Esophagus squamous epithelium (tissue), 5 donors: ENCODE measurements around the gene CYSLTR2. TPM values are rescaled to one million over a fixed set of nuclear protein-coding genes. Genes with fewer than 3 reads are reported as not detected.
A peak's percentile ranks its signal among the peaks of the same experiment; 100 is the strongest.

Experiments
- DNase-seq: peaks from one replicate; lab custom pipeline; 2025; lab: John Stamatoyannopoulos, UW
- H3K27ac ChIP-seq, 4 donors: fragments of 200-600 bp; sonication (generic); one replicate each; pipeline ENCODE4 v1.5.1; 2016 to 2019; ENCODE audit warnings: mild to moderate bottlenecking in 1 of 4
- H3K27me3 ChIP-seq, 4 donors: fragments of 200-600 bp; sonication (generic); 1 replicate in 3 of 4; 2 replicates in 1 of 4; pipeline versions ENCODE4 v1.5.1 to v1.6.0; 2017 to 2021; ENCODE audit warnings: antibody characterized with exemption in 1 of 4
- H3K36me3 ChIP-seq, 3 donors: fragments of 200-600 bp; sonication (generic); one replicate each; pipeline ENCODE4 v1.5.1; 2016 to 2019
- H3K4me1 ChIP-seq, 3 donors: fragments of 200-600 bp; sonication (generic); one replicate each; pipeline ENCODE4 v1.5.1; 2017 to 2019
- H3K4me3 ChIP-seq, 4 donors: fragments of 200-600 bp; sonication (generic); 1 replicate in 3 of 4; 2 replicates in 1 of 4; pipeline ENCODE4 v1.5.1; 2016 to 2019; ENCODE audit warnings: mild to moderate bottlenecking in 2 of 4, moderate library complexity in 1 of 4
- H3K9me3 ChIP-seq, 3 donors: fragments of 200-600 bp; sonication (generic); one replicate each; pipeline ENCODE4 v1.5.1; 2016 to 2019
- POLR2A ChIP-seq, 4 donors: fragments of 450-650 bp; IDR thresholded peaks; one replicate each; pipeline ENCODE4 v1.6.1; 2017; ENCODE audit warnings: antibody characterized with exemption in 4 of 4, mild to moderate bottlenecking in 4 of 4, moderate library complexity in 3 of 4
- WGBS, 2 donors: methylation state at CpG; one replicate each; pipeline ENCODE4 v1.1.5; 2018; 5-methylcytosine and 5-hydroxymethylcytosine counted together
- intact Hi-C: fragments of 100-400 bp; cut with DNase I; formaldehyde crosslinking; loops from one replicate; pipeline ENCODE4 v1.15.0; 2022
- total RNA-seq, 4 donors: library from RNA; depleted of rRNA; stranded (reverse); fragments of >200 nt; gene quantifications; one replicate each; pipeline ENCODE4 v1.1.0, GENCODE V29; 2016
- TF ChIP-seq, protein P1 (sequence below), 6 experiments: fragments of 450-650 bp in 4 of 6; fragments of 200-600 bp in 2 of 6; sonication (generic) in 2 of 6; IDR thresholded peaks; one replicate each; pipeline ENCODE4 v1.5.1; 2016 to 2019; ENCODE audit warnings: antibody characterized with exemption in 6 of 6, mild to moderate bottlenecking in 4 of 6, moderate library complexity in 4 of 6
- donor health status: DM: yes; HTN: yes; CAD: no.

Gene CYSLTR2, protein sequence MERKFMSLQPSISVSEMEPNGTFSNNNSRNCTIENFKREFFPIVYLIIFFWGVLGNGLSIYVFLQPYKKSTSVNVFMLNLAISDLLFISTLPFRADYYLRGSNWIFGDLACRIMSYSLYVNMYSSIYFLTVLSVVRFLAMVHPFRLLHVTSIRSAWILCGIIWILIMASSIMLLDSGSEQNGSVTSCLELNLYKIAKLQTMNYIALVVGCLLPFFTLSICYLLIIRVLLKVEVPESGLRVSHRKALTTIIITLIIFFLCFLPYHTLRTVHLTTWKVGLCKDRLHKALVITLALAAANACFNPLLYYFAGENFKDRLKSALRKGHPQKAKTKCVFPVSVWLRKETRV
- total RNA-seq: under 1 TPM; 0.04 to 0.94 (median 0.21) TPM

GRCh38 chr13:48653472-48653939, at the start of gene CYSLTR2:
TSS of gene CYSLTR2 (plus strand) at chr13:48653929. CDS start at chr13:48706818, 52,889 bp downstream.
- no peak for DNase-seq
- Histone ChIP-seq H3K36me3 (no peaks in the 10 kb centered on the region), H3K9me3 (no peaks in the 10 kb centered on the region), H3K27me3 (no peaks in the 10 kb centered on the region), H3K4me3 (peak within 1 kb of the TSS in 1 of 4 donors; percentile 41), H3K27ac (peak within 1 kb of the TSS in 3 of 4 donors; percentile 0 to 52 (median 18)), H3K4me1 (peaks cover 0 to 17% (median 0%) of the 10 kb centered on the region in 3 donors)
- whole genome bisulfite sequencing, 2 donors: 44 to 57% methylated on average over 1 of the region's 1 CpG
- no peak for TF ChIP-seq POLR2A (IDR thresholded peaks at IDR 0.05)
- TF ChIP-seq, protein P1, sequence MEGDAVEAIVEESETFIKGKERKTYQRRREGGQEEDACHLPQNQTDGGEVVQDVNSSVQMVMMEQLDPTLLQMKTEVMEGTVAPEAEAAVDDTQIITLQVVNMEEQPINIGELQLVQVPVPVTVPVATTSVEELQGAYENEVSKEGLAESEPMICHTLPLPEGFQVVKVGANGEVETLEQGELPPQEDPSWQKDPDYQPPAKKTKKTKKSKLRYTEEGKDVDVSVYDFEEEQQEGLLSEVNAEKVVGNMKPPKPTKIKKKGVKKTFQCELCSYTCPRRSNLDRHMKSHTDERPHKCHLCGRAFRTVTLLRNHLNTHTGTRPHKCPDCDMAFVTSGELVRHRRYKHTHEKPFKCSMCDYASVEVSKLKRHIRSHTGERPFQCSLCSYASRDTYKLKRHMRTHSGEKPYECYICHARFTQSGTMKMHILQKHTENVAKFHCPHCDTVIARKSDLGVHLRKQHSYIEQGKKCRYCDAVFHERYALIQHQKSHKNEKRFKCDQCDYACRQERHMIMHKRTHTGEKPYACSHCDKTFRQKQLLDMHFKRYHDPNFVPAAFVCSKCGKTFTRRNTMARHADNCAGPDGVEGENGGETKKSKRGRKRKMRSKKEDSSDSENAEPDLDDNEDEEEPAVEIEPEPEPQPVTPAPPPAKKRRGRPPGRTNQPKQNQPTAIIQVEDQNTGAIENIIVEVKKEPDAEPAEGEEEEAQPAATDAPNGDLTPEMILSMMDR (IDR thresholded peaks at IDR 0.05): no peak
- intact Hi-C loops: no loop called here

GRCh38 chr13:48615049-48615448, 38.7 kb upstream of the CYSLTR2 start:
- no peaks in the 10 kb centered on the region for H3K4me1 ChIP-seq
- H3K27me3 ChIP-seq: no peaks in the 10 kb centered on the region
- 34 to 54% methylated on average over 2 of the region's 2 CpGs for WGBS, 2 donors
- H3K9me3 ChIP-seq: peaks cover 0 to 14% (median 0%) of the 10 kb centered on the region in 3 donors
- TF ChIP-seq, protein P1 (IDR thresholded peaks at IDR 0.05): no peak
- no peak for TF ChIP-seq POLR2A (IDR thresholded peaks at IDR 0.05)
- no peak for DNase-seq
- no peak overlapping the region for H3K27ac ChIP-seq
- H3K4me3 ChIP-seq: no peak overlapping the region
- intact Hi-C loops: no loop called here
- H3K36me3 ChIP-seq: no peaks in the 10 kb centered on the region

- H3K4me3 ChIP-seq: no peak overlapping the region
- H3K27ac ChIP-seq: no peak overlapping the region
- TF ChIP-seq, protein P1 (IDR thresholded peaks at IDR 0.05): no peak
- no peak for TF ChIP-seq POLR2A (IDR thresholded peaks at IDR 0.05)
- H3K36me3 ChIP-seq: no peaks in the 10 kb centered on the region
- 64 to 86% methylated on average over 3 of the region's 3 CpGs for WGBS, 2 donors
- peaks cover 0 to 14% (median 0%) of the 10 kb centered on the region in 3 donors for H3K9me3 ChIP-seq
- DNase-seq: no peak
- H3K4me1 ChIP-seq: no peaks in the 10 kb centered on the region
- intact Hi-C loops: no loop called here
- H3K27me3 ChIP-seq: no peaks in the 10 kb centered on the region
Measured at GRCh38 chr13:48618937-48619336, 34.8 kb upstream of the CYSLTR2 start.

GRCh38 chr13:48621056-48621455, 32.7 kb upstream of the CYSLTR2 start:
- WGBS, 2 donors: 30 to 39% methylated on average over 3 of the region's 3 CpGs
- DNase-seq: no peak
- intact Hi-C loops: no loop called here
- H3K27me3 ChIP-seq: no peaks in the 10 kb centered on the region
- H3K36me3 ChIP-seq: no peaks in the 10 kb centered on the region
- peaks cover 0 to 3% (median 0%) of the 10 kb centered on the region in 3 donors for H3K4me1 ChIP-seq
- no peak overlapping the region for H3K27ac ChIP-seq
- no peak for TF ChIP-seq POLR2A (IDR thresholded peaks at IDR 0.05)
- TF ChIP-seq, protein P1 (IDR thresholded peaks at IDR 0.05): no peak
- H3K9me3 ChIP-seq: peaks cover 0 to 14% (median 0%) of the 10 kb centered on the region in 3 donors
- H3K4me3 ChIP-seq: no peak overlapping the region

DNA sequence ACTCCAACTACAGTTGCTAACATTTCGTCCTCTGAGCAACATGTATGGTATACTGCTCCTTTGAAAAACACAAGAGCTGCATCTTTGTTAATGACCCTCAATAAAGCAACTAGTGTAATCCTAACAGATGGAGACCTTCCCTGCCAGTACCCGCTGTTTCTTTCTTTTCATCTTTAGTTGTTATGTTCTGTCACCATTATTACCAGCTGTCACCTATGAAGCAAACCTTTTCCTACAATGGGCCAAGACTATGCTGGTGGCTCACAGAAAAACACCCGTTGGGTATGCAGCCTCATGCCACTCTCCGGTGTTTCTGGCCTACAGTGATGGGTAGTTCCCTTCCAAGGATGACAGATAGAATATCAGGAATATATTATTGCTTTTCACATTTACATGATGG, 29.7 kb upstream of the CYSLTR2 start:
- intact Hi-C loops: no loop called here
- 72 to 86% methylated on average over 4 of the region's 4 CpGs for WGBS, 2 donors
- Histone ChIP-seq H3K27me3 (no peaks in the 10 kb centered on the region), H3K9me3 (peaks cover 0 to 4% (median 0%) of the 10 kb centered on the region in 3 donors), H3K4me3 (no peak overlapping the region), H3K4me1 (peaks cover 0 to 6% (median 0%) of the 10 kb centered on the region in 3 donors), H3K36me3 (no peaks in the 10 kb centered on the region), H3K27ac (no peak overlapping the region)
- DNase-seq: no peak
- TF ChIP-seq, protein P1 (IDR thresholded peaks at IDR 0.05): no peak
- no peak for TF ChIP-seq POLR2A (IDR thresholded peaks at IDR 0.05)
